Stimulated activated memory B cell treated with anti-CD40 and anti-IgM and Interleukin-4, amounts not matched to agents 10 μg/mL and 1 μg/mL and 100 μg/mL, for 72 hours (primary cell): ENCODE measurements around the gene KLRF1.
A peak's percentile ranks its signal among the peaks of the same experiment; 100 is the strongest.

Source experiments
- ATAC-seq: fragments of 150-1000 bp; cut with Tn5 transposase; 2 replicates; pipeline ENCODE4 v1.10.0; 2021
- H3K27ac Mint-ChIP-seq: one replicate; pipeline ENCODE4 v1.8.0; 2022; ENCODE audit warnings: mild to moderate bottlenecking, mixed read lengths
- H3K27me3 Mint-ChIP-seq: one replicate; pipeline ENCODE4 v1.8.0; 2022; ENCODE audit warnings: mixed read lengths
- H3K36me3 Mint-ChIP-seq: one replicate; pipeline ENCODE4 v1.8.0; 2022; ENCODE audit warnings: mixed read lengths
- H3K4me1 Mint-ChIP-seq: one replicate; pipeline ENCODE4 v1.8.0; 2022; ENCODE audit warnings: mixed read lengths
- H3K4me3 Mint-ChIP-seq: one replicate; pipeline ENCODE4 v1.8.0; 2022; ENCODE audit warnings: mild to moderate bottlenecking, moderate library complexity, mixed read lengths
- H3K9me3 Mint-ChIP-seq: one replicate; pipeline ENCODE4 v1.8.0; 2022; ENCODE audit warnings: mixed read lengths

The KLRF1 gene

GRCh38 chr12:9843407-9843806 lies 16.1 kb downstream of the KLRF1 start:
- peaks cover 12% of the 10 kb centered on the region for H3K9me3 Mint-ChIP-seq
- no peaks in the 10 kb centered on the region for H3K4me1 Mint-ChIP-seq
- H3K27me3 Mint-ChIP-seq, result peaks cover 7% of the 10 kb centered on the region
- ATAC-seq, result no peak
- H3K4me3 Mint-ChIP-seq, result no peak overlapping the region
- peaks cover 7% of the 10 kb centered on the region for H3K36me3 Mint-ChIP-seq
- no peak overlapping the region for H3K27ac Mint-ChIP-seq

GRCh38 chr12:9848899-9849298 lies 21.6 kb downstream of the KLRF1 start:
- no peak overlapping the region for H3K4me3 Mint-ChIP-seq
- H3K4me1 Mint-ChIP-seq, result no peaks in the 10 kb centered on the region
- peaks cover 9% of the 10 kb centered on the region for H3K27me3 Mint-ChIP-seq
- peaks cover 24% of the 10 kb centered on the region for H3K36me3 Mint-ChIP-seq
- H3K9me3 Mint-ChIP-seq, result peaks cover 12% of the 10 kb centered on the region
- ATAC-seq, result no peak
- no peak overlapping the region for H3K27ac Mint-ChIP-seq

GRCh38 chr12:9851050-9851449 lies 23.8 kb downstream of the KLRF1 start:
- Mint-ChIP-seq H3K27me3 (peaks cover 9% of the 10 kb centered on the region), H3K9me3 (peaks cover 12% of the 10 kb centered on the region), H3K27ac (no peak overlapping the region), H3K4me3 (no peak overlapping the region), H3K4me1 (no peaks in the 10 kb centered on the region), H3K36me3 (peaks cover 31% of the 10 kb centered on the region)
- ATAC-seq, result no peak

- ATAC-seq, result no peak
- Mint-ChIP-seq H3K27me3 (peaks cover 9% of the 10 kb centered on the region), H3K4me1 (no peaks in the 10 kb centered on the region), H3K4me3 (no peak overlapping the region), H3K9me3 (peaks cover 7% of the 10 kb centered on the region), H3K36me3 (peaks cover 36% of the 10 kb centered on the region), H3K27ac (no peak overlapping the region)
Measured at GRCh38 chr12:9851927-9852326, 24.6 kb downstream of the KLRF1 start.

- no peaks in the 10 kb centered on the region for H3K4me1 Mint-ChIP-seq
Measured at GRCh38 chr12:9856151-9856550, 28.9 kb downstream of the KLRF1 start.

GRCh38 chr12:9856894-9857293 lies 29.6 kb downstream of the KLRF1 start:
- no peak for ATAC-seq
- Mint-ChIP-seq H3K27ac (no peak overlapping the region), H3K9me3 (no peaks in the 10 kb centered on the region), H3K36me3 (peaks cover 26% of the 10 kb centered on the region), H3K4me1 (no peaks in the 10 kb centered on the region), H3K27me3 (no peaks in the 10 kb centered on the region), H3K4me3 (no peak overlapping the region)

More at GRCh38 chr12:9856151-9856550, 28.9 kb downstream of the KLRF1 start:
- Mint-ChIP-seq H3K27ac (no peak overlapping the region), H3K9me3 (no peaks in the 10 kb centered on the region), H3K36me3 (peaks cover 26% of the 10 kb centered on the region), H3K4me3 (no peak overlapping the region), H3K27me3 (no peaks in the 10 kb centered on the region)
- no peak for ATAC-seq

- Mint-ChIP-seq H3K27me3 (peaks cover 8% of the 10 kb centered on the region), H3K4me1 (peaks cover 6% of the 10 kb centered on the region), H3K4me3 (no peak overlapping the region), H3K9me3 (peaks cover 6% of the 10 kb centered on the region), H3K36me3 (peaks cover 28% of the 10 kb centered on the region), H3K27ac (no peak overlapping the region)
- ATAC-seq, result no peak
Measured at GRCh38 chr12:9858135-9858534, 30.9 kb downstream of the KLRF1 start.

- no peak for ATAC-seq
- Mint-ChIP-seq H3K27ac (peak overlapping the region; percentile 78), H3K4me1 (peaks cover 27% of the 10 kb centered on the region), H3K27me3 (peaks cover 32% of the 10 kb centered on the region), H3K9me3 (peaks cover 14% of the 10 kb centered on the region), H3K36me3 (peaks cover 21% of the 10 kb centered on the region), H3K4me3 (peak overlapping the region; percentile 71)
Measured at GRCh38 chr12:9864913-9865675, 37.8 kb downstream of the KLRF1 start.

GRCh38 chr12:9866860-9867269 lies 39.6 kb downstream of the KLRF1 start:
- Mint-ChIP-seq H3K4me1 (peaks cover 29% of the 10 kb centered on the region), H3K9me3 (peaks cover 14% of the 10 kb centered on the region), H3K36me3 (peaks cover 21% of the 10 kb centered on the region), H3K27me3 (peaks cover 32% of the 10 kb centered on the region), H3K27ac (peak overlapping the region; percentile 78), H3K4me3 (peak overlapping the region; percentile 70)
- no peak for ATAC-seq

GRCh38 chr12:9867531-9867930 lies 40.2 kb downstream of the KLRF1 start:
- Mint-ChIP-seq H3K27me3 (peaks cover 31% of the 10 kb centered on the region), H3K4me3 (peak overlapping the region; percentile 71), H3K36me3 (peaks cover 18% of the 10 kb centered on the region), H3K4me1 (peaks cover 28% of the 10 kb centered on the region), H3K27ac (peak overlapping the region; percentile 78), H3K9me3 (peaks cover 12% of the 10 kb centered on the region)
- ATAC-seq, result no peak

- ATAC-seq, result no peak
- peaks cover 10% of the 10 kb centered on the region for H3K36me3 Mint-ChIP-seq
- H3K4me3 Mint-ChIP-seq, result peak overlapping the region; percentile 78
- H3K27ac Mint-ChIP-seq, result peak overlapping the region; percentile 88
- H3K4me1 Mint-ChIP-seq, result peaks cover 23% of the 10 kb centered on the region
- H3K9me3 Mint-ChIP-seq, result peaks cover 5% of the 10 kb centered on the region
- peaks cover 22% of the 10 kb centered on the region for H3K27me3 Mint-ChIP-seq
Measured at GRCh38 chr12:9868311-9868801, 41.1 kb downstream of the KLRF1 start.

- Mint-ChIP-seq H3K4me1 (peaks cover 23% of the 10 kb centered on the region), H3K4me3 (peak overlapping the region; percentile 78), H3K36me3 (peaks cover 4% of the 10 kb centered on the region), H3K9me3 (no peaks in the 10 kb centered on the region), H3K27ac (peak overlapping the region; percentile 88), H3K27me3 (peaks cover 17% of the 10 kb centered on the region)
- ATAC-seq, result no peak
Measured at GRCh38 chr12:9868951-9869306, 41.6 kb downstream of the KLRF1 start.

GRCh38 chr12:9869307-9870161 lies 42.3 kb downstream of the KLRF1 start, which contains the start of gene CLEC2B:
TSS of gene CLEC2B (minus strand) at chr12:9869354.
- Mint-ChIP-seq H3K27me3 (peaks cover 11% of the 10 kb centered on the region), H3K4me3 (peak within 1 kb of the TSS; percentile 79), H3K9me3 (no peaks in the 10 kb centered on the region), H3K4me1 (peaks cover 23% of the 10 kb centered on the region), H3K36me3 (no peaks in the 10 kb centered on the region), H3K27ac (peak within 1 kb of the TSS; percentile 88)
- ATAC-seq, result peak; percentile 65

GRCh38 chr12:9870286-9870866 lies 43.1 kb downstream of the KLRF1 start:
- no peaks in the 10 kb centered on the region for H3K36me3 Mint-ChIP-seq
- no peaks in the 10 kb centered on the region for H3K9me3 Mint-ChIP-seq
- H3K27ac Mint-ChIP-seq, result peak overlapping the region; percentile 88
- H3K27me3 Mint-ChIP-seq, result peaks cover 2% of the 10 kb centered on the region
- H3K4me1 Mint-ChIP-seq, result peaks cover 17% of the 10 kb centered on the region
- no peak for ATAC-seq
- H3K4me3 Mint-ChIP-seq, result peak overlapping the region; percentile 79

- Mint-ChIP-seq H3K4me3 (no peak overlapping the region), H3K36me3 (no peaks in the 10 kb centered on the region), H3K27ac (no peak overlapping the region), H3K4me1 (peaks cover 7% of the 10 kb centered on the region), H3K9me3 (no peaks in the 10 kb centered on the region), H3K27me3 (no peaks in the 10 kb centered on the region)
- no peak for ATAC-seq
Measured at GRCh38 chr12:9872162-9872561, 44.9 kb downstream of the KLRF1 start.
